GM23338 (cell line): ENCODE measurements around the gene EMID1. TPM values are rescaled to one million over a fixed set of nuclear protein-coding genes. Genes with fewer than 3 reads are reported as not detected.

ENCODE experiments used
- ATAC-seq: fragments of 200-7000 bp; cut with Tn5 transposase; 3 replicates; pipeline ENCODE4 v1.9.1; 2020
- DNase-seq: peaks from one replicate; pipeline ENCODE4 v3.0.0-alpha.2; 2015; ENCODE audit warnings: low spot score
- H2AFZ ChIP-seq: fragments of 200-600 bp; sonication (generic); 2 replicates; pipeline ENCODE4 v1.8.0; 2016; ENCODE audit warnings: antibody characterized with exemption, mild to moderate bottlenecking, moderate library complexity
- H3F3A ChIP-seq: fragments of 200-600 bp; sonication (generic); replicated peaks from 2 replicates; pipeline ENCODE4 v1.8.0; 2017; ENCODE audit warnings: antibody characterized with exemption, mixed run types, low read depth
- H3K27ac ChIP-seq: fragments of 200-600 bp; sonication (generic); 2 replicates; pipeline ENCODE4 v1.6.1; 2016; ENCODE audit warnings: low read depth
- H3K27me3 ChIP-seq: fragments of 200-600 bp; sonication (generic); 2 replicates; pipeline ENCODE4 v1.8.0; 2016; ENCODE audit warnings: mild to moderate bottlenecking, mixed run types, moderate library complexity; ENCODE audit not compliant: insufficient read depth
- H3K36me3 ChIP-seq: fragments of 200-600 bp; sonication (generic); 2 replicates; pipeline ENCODE4 v1.8.0; 2016; ENCODE audit warnings: mild to moderate bottlenecking; ENCODE audit not compliant: insufficient read depth
- H3K4me1 ChIP-seq: fragments of 200-600 bp; sonication (generic); 2 replicates; pipeline ENCODE4 v1.8.0; 2016; ENCODE audit warnings: mild to moderate bottlenecking, moderate library complexity; ENCODE audit not compliant: insufficient read depth
- H3K4me2 ChIP-seq: fragments of 200-600 bp; sonication (generic); 2 replicates; pipeline ENCODE4 v1.7.1; 2017; ENCODE audit warnings: mixed run types
- H3K4me3 ChIP-seq: fragments of 200-600 bp; sonication (generic); 2 replicates; pipeline ENCODE4 v1.6.1; 2016; ENCODE audit warnings: mixed run types
- H3K79me2 ChIP-seq: fragments of 200-600 bp; sonication (generic); replicated peaks from 2 replicates; pipeline ENCODE4 v1.8.0; 2017; ENCODE audit warnings: mild to moderate bottlenecking; ENCODE audit not compliant: insufficient read depth
- H3K9me2 ChIP-seq: fragments of 200-600 bp; sonication (generic); 2 replicates; pipeline ENCODE4 v1.8.0; 2017; ENCODE audit not compliant: insufficient read depth
- H4K20me1 ChIP-seq: fragments of 200-600 bp; sonication (generic); replicated peaks from 2 replicates; pipeline ENCODE4 v1.8.0; 2017; ENCODE audit warnings: mild to moderate bottlenecking; ENCODE audit not compliant: insufficient read depth
- H3K27ac Mint-ChIP-seq: 2 replicates; pipeline ENCODE4 v1.8.0; 2020; ENCODE audit warnings: inconsistent platforms, mild to moderate bottlenecking, moderate library complexity, mixed read lengths
- H3K27me3 Mint-ChIP-seq: 3 replicates; pipeline ENCODE4 v1.8.0; 2022; ENCODE audit warnings: low read depth, mild to moderate bottlenecking, moderate library complexity, mixed read lengths, inconsistent platforms; ENCODE audit not compliant: insufficient read depth, poor library complexity
- H3K36me3 Mint-ChIP-seq: 3 replicates; pipeline ENCODE4 v1.8.0; 2021; ENCODE audit warnings: low read depth, mild to moderate bottlenecking, inconsistent platforms, moderate library complexity, mixed read lengths
- H3K4me1 Mint-ChIP-seq: 3 replicates; pipeline ENCODE4 v1.8.0; 2020; ENCODE audit warnings: mild to moderate bottlenecking, inconsistent platforms, mixed read lengths
- H3K4me3 Mint-ChIP-seq: 3 replicates; pipeline ENCODE4 v1.8.0; 2021; ENCODE audit warnings: moderate library complexity, mild to moderate bottlenecking, inconsistent platforms, mixed read lengths
- H3K9me3 Mint-ChIP-seq: 3 replicates; pipeline ENCODE4 v1.8.0; 2020; ENCODE audit warnings: moderate library complexity, mild to moderate bottlenecking, inconsistent platforms, mixed read lengths
- CREB1 ChIP-seq: fragments of 250-450 bp; sonication (Bioruptor Pico); IDR thresholded peaks from 2 replicates; pipeline ENCODE4 v1.5.0; 2020; ENCODE audit warnings: low read depth, mild to moderate bottlenecking, moderate library complexity
- EZH2 ChIP-seq: fragments of 200-600 bp; sonication (generic); IDR thresholded peaks from one replicate; pipeline ENCODE4 v1.8.0; 2017; ENCODE audit warnings: antibody characterized with exemption, mild to moderate bottlenecking, low read depth; ENCODE audit not compliant: unreplicated experiment
- EZH2phosphoT487 ChIP-seq: fragments of 200-600 bp; sonication (generic); IDR thresholded peaks from one replicate; pipeline ENCODE4 v1.8.1; 2018; ENCODE audit warnings: antibody characterized with exemption; ENCODE audit not compliant: unreplicated experiment
- JUNB ChIP-seq: IDR thresholded peaks from one replicate; pipeline ENCODE4 v1.6.1; 2016; ENCODE audit warnings: antibody characterized with exemption; ENCODE audit not compliant: unreplicated experiment
- NANOG ChIP-seq: IDR thresholded peaks from 2 replicates; pipeline ENCODE4 v1.6.1; 2016; ENCODE audit warnings: antibody characterized with exemption, borderline replicate concordance
- POLR2AphosphoS5 ChIP-seq: IDR thresholded peaks from 2 replicates; pipeline ENCODE4 v1.6.1; 2016; ENCODE audit warnings: antibody characterized with exemption, low read depth
- REST ChIP-seq: IDR thresholded peaks from one replicate; pipeline ENCODE4 v1.6.1; 2018; ENCODE audit warnings: antibody characterized with exemption; ENCODE audit not compliant: unreplicated experiment
- STAT1 ChIP-seq: IDR thresholded peaks from one replicate; pipeline ENCODE4 v1.6.1; 2016; ENCODE audit warnings: antibody characterized with exemption; ENCODE audit not compliant: unreplicated experiment
- ZNF114 ChIP-seq: fragments of 250-450 bp; sonication (Bioruptor Pico); IDR thresholded peaks from 2 replicates; pipeline ENCODE4 v1.5.0; 2020; ENCODE audit warnings: mild to moderate bottlenecking, moderate library complexity
- ZNF331 ChIP-seq: fragments of 250-450 bp; sonication (Bioruptor Pico); IDR thresholded peaks from 2 replicates; pipeline ENCODE4 v1.5.0; 2020; ENCODE audit warnings: low read depth, mild to moderate bottlenecking, moderate library complexity
- polyA plus RNA-seq: library from polyadenylated mRNA; unstranded; fragments of >200 nt; fragmentation: Nextera tagmentation; extraction: Ambion mirVana; gene quantifications from 2 replicates; pipeline ENCODE4 v1.2.1, GENCODE V29; 2016
- total RNA-seq: library from RNA; depleted of rRNA; stranded (reverse); fragments of >200 nt; shearing (Covaris generic); gene quantifications from 2 replicates; pipeline ENCODE4 v1.2.3, GENCODE V29; 2014
- TF ChIP-seq, protein P1 (sequence below): IDR thresholded peaks from 2 replicates; pipeline ENCODE4 v1.6.1; 2016; ENCODE audit warnings: antibody characterized with exemption
- TF ChIP-seq, protein P2 (sequence below), 2 experiments: fragments of 200-600 bp in 1 of 2; sonication (generic) in 1 of 2; conservative IDR thresholded peaks; 2 replicates each; pipeline versions ENCODE4 v1.5.1 to v1.6.1; 2016 to 2017; ENCODE audit warnings: antibody characterized with exemption in 2 of 2, low read depth in 2 of 2, mild to moderate bottlenecking in 2 of 2, moderate library complexity in 1 of 2

The EMID1 gene
- total and polyA plus RNA-seq, 2 experiments from 2014 or later, result 3.0 to 13.4 TPM

- Mint-ChIP-seq H3K9me3 (no peaks in the 10 kb centered on the region), H3K4me1 (peaks cover 9% of the 10 kb centered on the region; the same call in 2 of the 3 replicates), H3K36me3 (no peaks in the 10 kb centered on the region), H3K4me3 (no peak overlapping the region), H3K27ac (no peak overlapping the region), H3K27me3 (peaks cover 3% of the 10 kb centered on the region)
- Histone ChIP-seq H3K27me3 (no peaks in the 10 kb centered on the region), H3F3A (no peaks in the 10 kb centered on the region), H3K79me2 (no peaks in the 10 kb centered on the region), H4K20me1 (no peaks in the 10 kb centered on the region), H3K9me2 (no peaks in the 10 kb centered on the region), H3K27ac (no peak overlapping the region), H3K4me2 (no peak overlapping the region), H3K36me3 (no peaks in the 10 kb centered on the region), H2AFZ (0 out of 2 replicates have a peak overlapping the region, but pooled peaks have one; percentile 32), H3K4me3 (no peak overlapping the region), H3K4me1 (no peaks in the 10 kb centered on the region; the same call in 1 of the 2 replicates)
- ATAC-seq (peak; percentile 22; the same call in 1 of the 3 replicates), DNase-seq (no peak)
- no peak for TF ChIP-seq STAT1
- no peak for TF ChIP-seq ZNF114 (CRISPR knock-in tag)
- TF ChIP-seq, protein P1, sequence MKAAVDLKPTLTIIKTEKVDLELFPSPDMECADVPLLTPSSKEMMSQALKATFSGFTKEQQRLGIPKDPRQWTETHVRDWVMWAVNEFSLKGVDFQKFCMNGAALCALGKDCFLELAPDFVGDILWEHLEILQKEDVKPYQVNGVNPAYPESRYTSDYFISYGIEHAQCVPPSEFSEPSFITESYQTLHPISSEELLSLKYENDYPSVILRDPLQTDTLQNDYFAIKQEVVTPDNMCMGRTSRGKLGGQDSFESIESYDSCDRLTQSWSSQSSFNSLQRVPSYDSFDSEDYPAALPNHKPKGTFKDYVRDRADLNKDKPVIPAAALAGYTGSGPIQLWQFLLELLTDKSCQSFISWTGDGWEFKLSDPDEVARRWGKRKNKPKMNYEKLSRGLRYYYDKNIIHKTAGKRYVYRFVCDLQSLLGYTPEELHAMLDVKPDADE, result no peak
- TF ChIP-seq POLR2AphosphoS5, result no peak
- TF ChIP-seq ZNF331, result no peak
- TF ChIP-seq, protein P2, sequence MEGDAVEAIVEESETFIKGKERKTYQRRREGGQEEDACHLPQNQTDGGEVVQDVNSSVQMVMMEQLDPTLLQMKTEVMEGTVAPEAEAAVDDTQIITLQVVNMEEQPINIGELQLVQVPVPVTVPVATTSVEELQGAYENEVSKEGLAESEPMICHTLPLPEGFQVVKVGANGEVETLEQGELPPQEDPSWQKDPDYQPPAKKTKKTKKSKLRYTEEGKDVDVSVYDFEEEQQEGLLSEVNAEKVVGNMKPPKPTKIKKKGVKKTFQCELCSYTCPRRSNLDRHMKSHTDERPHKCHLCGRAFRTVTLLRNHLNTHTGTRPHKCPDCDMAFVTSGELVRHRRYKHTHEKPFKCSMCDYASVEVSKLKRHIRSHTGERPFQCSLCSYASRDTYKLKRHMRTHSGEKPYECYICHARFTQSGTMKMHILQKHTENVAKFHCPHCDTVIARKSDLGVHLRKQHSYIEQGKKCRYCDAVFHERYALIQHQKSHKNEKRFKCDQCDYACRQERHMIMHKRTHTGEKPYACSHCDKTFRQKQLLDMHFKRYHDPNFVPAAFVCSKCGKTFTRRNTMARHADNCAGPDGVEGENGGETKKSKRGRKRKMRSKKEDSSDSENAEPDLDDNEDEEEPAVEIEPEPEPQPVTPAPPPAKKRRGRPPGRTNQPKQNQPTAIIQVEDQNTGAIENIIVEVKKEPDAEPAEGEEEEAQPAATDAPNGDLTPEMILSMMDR (conservative IDR thresholded peaks at IDR 0.05; ENCODE audit: low read depth in 2 of 2), result no peak
- no peak for TF ChIP-seq CREB1 (CRISPR knock-in tag)
- TF ChIP-seq EZH2phosphoT487, result no peak
- TF ChIP-seq NANOG, result no peak
- no peak for TF ChIP-seq JUNB
- no peak for TF ChIP-seq EZH2
Measured at GRCh38 chr22:29187831-29188230, 17.9 kb upstream of the EMID1 start.

GRCh38 chr22:29190051-29190450, 15.6 kb upstream of the EMID1 start:
- H3K4me3 Mint-ChIP-seq, result no peak overlapping the region
- no peak overlapping the region for H3K27ac Mint-ChIP-seq
- TF ChIP-seq REST (no peak), POLR2AphosphoS5 (no peak)

More at GRCh38 chr22:29190051-29190450, 15.6 kb upstream of the EMID1 start:
- Histone ChIP-seq H3K27ac (no peak overlapping the region), H3K79me2 (no peaks in the 10 kb centered on the region), H2AFZ (no peak overlapping the region), H3K4me2 (no peak overlapping the region), H3K9me2 (no peaks in the 10 kb centered on the region), H3K4me3 (no peak overlapping the region), H3K36me3 (no peaks in the 10 kb centered on the region), H4K20me1 (no peaks in the 10 kb centered on the region), H3K27me3 (no peaks in the 10 kb centered on the region), H3K4me1 (no peaks in the 10 kb centered on the region; the same call in 1 of the 2 replicates), H3F3A (no peaks in the 10 kb centered on the region)
- peaks cover 6% of the 10 kb centered on the region for H3K27me3 Mint-ChIP-seq
- ATAC-seq (no peak), DNase-seq (no peak)
- peaks cover 2% of the 10 kb centered on the region; the same call in 2 of the 3 replicates for H3K36me3 Mint-ChIP-seq
- H3K4me1 Mint-ChIP-seq, result no peaks in the 10 kb centered on the region
- H3K9me3 Mint-ChIP-seq, result peaks cover 4% of the 10 kb centered on the region; the same call in 1 of the 3 replicates
